K562 (cell line): ENCODE data around the gene DRD1. TPM values are rescaled to one million over a fixed set of nuclear protein-coding genes. Genes with fewer than 3 reads are reported as not detected.
"Not testable (repeated sequence)": the region's sequence is repeated elsewhere in the genome, so short reads cannot be mapped to it uniquely, and the experiment has no call there.

Experiments
- ATAC-seq: fragments of 200-7000 bp; cut with Tn5 transposase; 3 replicates; pipeline ENCODE4 v1.9.1; 2020; ENCODE audit warnings: moderate library complexity
- BruUV-seq: library from RNA; stranded (reverse); fragments of 400-500 nt; replicated peaks from 2 replicates; lab custom pipeline; 2021; lab: Mats Ljungman, UMichigan
- CTCF ChIA-PET: fragments of 300-600 bp; formaldehyde crosslinking; extraction: SDS; loops from one replicate; lab custom pipeline; 2021; ENCODE audit warnings: low intra/inter-chr PET ratio; lab: Yijun Ruan, JAX
- POLR2A ChIA-PET: fragments of 300-600, 350-650 bp; sonication (Branson Sonifier 250); formaldehyde crosslinking; extraction: SDS; loops from one replicate; lab custom pipeline; 2021; ENCODE audit warnings: antibody characterized with exemption, inconsistent platforms; lab: Yijun Ruan, JAX
- DNase-seq, 4 experiments: peaks; one replicate each; pipeline versions ENCODE4 v3.0.0 to v3.0.0-alpha.2; 2011 to 2018; ENCODE audit warnings: low spot score in 3 of 4, mixed read lengths in 3 of 4; ENCODE audit errors: extremely low read depth in 1 of 4
- FAIRE-seq: peaks from 2 replicates; lab custom pipeline; 2011; peaks lifted over from hg19 to GRCh38; lab: Jason Lieb, UNC
- H2AFZ ChIP-seq: 2 replicates; pipeline ENCODE4 v1.6.0; 2011; ENCODE audit warnings: low read depth, low read length, control low read depth, inconsistent platforms
- H3K27ac ChIP-seq: fragments of 200-600 bp; 3 replicates; pipeline ENCODE4 v1.8.0; 2011; ENCODE audit warnings: low read depth, mild to moderate bottlenecking, control low read depth, inconsistent platforms, low read length, moderate library complexity, mixed read lengths; ENCODE audit errors: extremely low read depth
- H3K27me3 ChIP-seq, 2 experiments: fragments of 300-600 bp in 1 of 2; 2 replicates in 1 of 2; 3 replicates in 1 of 2; pipeline versions ENCODE4 v1.6.0 to v1.8.0; 2011; ENCODE audit warnings: inconsistent platforms in 2 of 2, low read length in 2 of 2, mild to moderate bottlenecking in 1 of 2, mixed read lengths in 1 of 2, moderate library complexity in 1 of 2; ENCODE audit not compliant: control insufficient read depth in 2 of 2, insufficient read depth in 2 of 2
- H3K36me3 ChIP-seq: fragments of 300-600 bp; 3 replicates; pipeline ENCODE4 v1.8.0; 2011; ENCODE audit warnings: mild to moderate bottlenecking, low read length, inconsistent platforms; ENCODE audit not compliant: control insufficient read depth, insufficient read depth
- H3K4me1 ChIP-seq, 2 experiments: fragments of 200-600 bp in 1 of 2; replicated peaks in 1 of 2; 2 replicates in 1 of 2; 3 replicates in 1 of 2; pipeline versions ENCODE4 v1.5.1 to v1.8.0; 2011; ENCODE audit warnings: inconsistent platforms in 2 of 2, low read length in 2 of 2, mild to moderate bottlenecking in 1 of 2, mixed read lengths in 1 of 2, moderate library complexity in 1 of 2; ENCODE audit not compliant: control insufficient read depth in 2 of 2, insufficient read depth in 2 of 2
- H3K4me2 ChIP-seq: 2 replicates; pipeline ENCODE4 v1.6.1; 2011; ENCODE audit warnings: low read length, control low read depth, inconsistent platforms, mixed read lengths; ENCODE audit not compliant: insufficient read depth
- H3K4me3 ChIP-seq: fragments of 200-600 bp; sonication (generic), shearing (Covaris generic); 2 replicates; pipeline ENCODE4 v1.5.1; 2016; ENCODE audit warnings: control low read depth, inconsistent platforms
- H3K79me2 ChIP-seq: fragments of 200-600 bp; 3 replicates; pipeline ENCODE4 v1.8.0; 2011; ENCODE audit warnings: low read length, inconsistent platforms; ENCODE audit not compliant: control insufficient read depth, insufficient read depth
- H3K9ac ChIP-seq, 2 experiments: 2 replicates each; pipeline versions ENCODE4 v1.6.0 to v1.6.1; 2011; ENCODE audit warnings: low read depth in 2 of 2, low read length in 2 of 2, control low read depth in 1 of 2, inconsistent platforms in 1 of 2, mild to moderate bottlenecking in 1 of 2, mixed read lengths in 1 of 2; ENCODE audit not compliant: insufficient read depth in 1 of 2
- H3K9me1 ChIP-seq: one replicate; pipeline ENCODE4 v1.6.0; 2011; ENCODE audit warnings: inconsistent platforms, mild to moderate bottlenecking, low read length, moderate library complexity; ENCODE audit not compliant: control insufficient read depth, insufficient read depth
- H3K9me3 ChIP-seq: replicated peaks from 2 replicates; pipeline ENCODE4 v1.5.1; 2011; ENCODE audit warnings: low read depth, low read length, inconsistent platforms; ENCODE audit not compliant: control insufficient read depth, insufficient read depth
- H4K20me1 ChIP-seq: replicated peaks from 2 replicates; pipeline ENCODE4 v1.6.1; 2011; ENCODE audit warnings: low read length, inconsistent platforms, mixed read lengths; ENCODE audit not compliant: control insufficient read depth, insufficient read depth
- FOXP1 ChIP-seq: sonication (generic); formaldehyde crosslinking; IDR thresholded peaks from 2 replicates; pipeline ENCODE4 v1.8.0; 2022; ENCODE audit warnings: mild to moderate bottlenecking, missing genetic modification reagents
- KHSRP ChIP-seq: fragments of 450-650 bp; IDR thresholded peaks from 2 replicates; pipeline ENCODE4 v1.6.1; 2017
- NR2F6 ChIP-seq: fragments of 450-650 bp; formaldehyde crosslinking; IDR thresholded peaks from 2 replicates; pipeline ENCODE4 v1.4.0; 2020; ENCODE audit warnings: mild to moderate bottlenecking
- WGBS: fragments of 100-300 bp; shearing (Covaris generic); methylation state at CpG from one replicate; pipeline ENCODE4 v1.1.6; 2016; ENCODE audit warnings: low coverage, mixed read lengths; ENCODE audit not compliant: insufficient coverage; ENCODE audit errors: missing lambda C conversion rate; 5-methylcytosine and 5-hydroxymethylcytosine counted together
- in situ Hi-C: fragments of 300-500 bp; cut with MboI; formaldehyde crosslinking; loops from 4 replicates; pipeline ENCODE4 v1.15.0; 2018; ENCODE audit warnings: inconsistent platforms, mixed read lengths
- intact Hi-C: fragments of 100-400 bp; cut with micrococcal nuclease; formaldehyde crosslinking; loops from 2 replicates; pipeline ENCODE4 v1.14.2; 2022
- polyA plus RNA-seq, 8 experiments: library from polyadenylated mRNA; depleted of rRNA in 4 of 8; stranded (reverse) in 5 of 8; unstranded in 3 of 8; fragments of >200 nt; fragmentation: Nextera tagmentation in 2 of 8; fragmentation: Illumina TruSeq in 1 of 8; extraction: Ambion mirVana in 2 of 8; extraction: Trizol in 1 of 8; gene quantifications; 2 replicates each; pipeline versions ENCODE4 v1.2.1 to v1.2.3, GENCODE V29; 2011 to 2014; ENCODE audit warnings: inconsistent platforms in 1 of 8, missing spikeins in 1 of 8
- total RNA-seq, 7 experiments: library from RNA; depleted of rRNA in 6 of 7; stranded (reverse); fragments of >200 nt in 6 of 7; fragmentation: Illumina TruSeq in 2 of 7; extraction: Trizol in 2 of 7; gene quantifications; 2 replicates each; pipeline versions ENCODE4 v1.2.1 to v1.2.3, GENCODE V29; 2011 to 2021; ENCODE audit warnings: low replicate concordance in 1 of 7
- TF ChIP-seq, protein P1 (sequence below): fragments of 450-650 bp; IDR thresholded peaks from 2 replicates; pipeline ENCODE4 v1.6.1; 2017; ENCODE audit warnings: antibody characterized with exemption, mild to moderate bottlenecking

The DRD1 gene
- total and polyA plus RNA-seq, 9 of the 15 experiments (the other 6 are each of a cell fraction or from before 2014, with no cell fraction given) = not detected

- DNase-seq (no peak), FAIRE-seq (no peak), ATAC-seq (no peak)
- ChIA-PET POLR2A (no interaction called here), CTCF (no interaction called here)
- in situ Hi-C loops = no loop called here
- TF ChIP-seq, protein P1, sequence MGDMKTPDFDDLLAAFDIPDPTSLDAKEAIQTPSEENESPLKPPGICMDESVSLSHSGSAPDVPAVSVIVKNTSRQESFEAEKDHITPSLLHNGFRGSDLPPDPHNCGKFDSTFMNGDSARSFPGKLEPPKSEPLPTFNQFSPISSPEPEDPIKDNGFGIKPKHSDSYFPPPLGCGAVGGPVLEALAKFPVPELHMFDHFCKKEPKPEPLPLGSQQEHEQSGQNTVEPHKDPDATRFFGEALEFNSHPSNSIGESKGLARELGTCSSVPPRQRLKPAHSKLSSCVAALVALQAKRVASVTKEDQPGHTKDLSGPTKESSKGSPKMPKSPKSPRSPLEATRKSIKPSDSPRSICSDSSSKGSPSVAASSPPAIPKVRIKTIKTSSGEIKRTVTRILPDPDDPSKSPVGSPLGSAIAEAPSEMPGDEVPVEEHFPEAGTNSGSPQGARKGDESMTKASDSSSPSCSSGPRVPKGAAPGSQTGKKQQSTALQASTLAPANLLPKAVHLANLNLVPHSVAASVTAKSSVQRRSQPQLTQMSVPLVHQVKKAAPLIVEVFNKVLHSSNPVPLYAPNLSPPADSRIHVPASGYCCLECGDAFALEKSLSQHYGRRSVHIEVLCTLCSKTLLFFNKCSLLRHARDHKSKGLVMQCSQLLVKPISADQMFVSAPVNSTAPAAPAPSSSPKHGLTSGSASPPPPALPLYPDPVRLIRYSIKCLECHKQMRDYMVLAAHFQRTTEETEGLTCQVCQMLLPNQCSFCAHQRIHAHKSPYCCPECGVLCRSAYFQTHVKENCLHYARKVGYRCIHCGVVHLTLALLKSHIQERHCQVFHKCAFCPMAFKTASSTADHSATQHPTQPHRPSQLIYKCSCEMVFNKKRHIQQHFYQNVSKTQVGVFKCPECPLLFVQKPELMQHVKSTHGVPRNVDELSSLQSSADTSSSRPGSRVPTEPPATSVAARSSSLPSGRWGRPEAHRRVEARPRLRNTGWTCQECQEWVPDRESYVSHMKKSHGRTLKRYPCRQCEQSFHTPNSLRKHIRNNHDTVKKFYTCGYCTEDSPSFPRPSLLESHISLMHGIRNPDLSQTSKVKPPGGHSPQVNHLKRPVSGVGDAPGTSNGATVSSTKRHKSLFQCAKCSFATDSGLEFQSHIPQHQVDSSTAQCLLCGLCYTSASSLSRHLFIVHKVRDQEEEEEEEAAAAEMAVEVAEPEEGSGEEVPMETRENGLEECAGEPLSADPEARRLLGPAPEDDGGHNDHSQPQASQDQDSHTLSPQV = no peak
- TF ChIP-seq FOXP1 (CRISPR knock-in tag) = no peak
- no peak for TF ChIP-seq KHSRP
- no peak for TF ChIP-seq NR2F6
- intact Hi-C loops = no loop called here
- 0% methylated on average over 2 of the region's 2 CpGs for WGBS
- Histone ChIP-seq H3K4me2 (no peak overlapping the region), H2AFZ (no peak overlapping the region), H3K4me3 (no peak overlapping the region), H3K4me1 (no peaks in the 10 kb centered on the region), H3K27me3 (no peaks in the 10 kb centered on the region; a peak in 2 of 5 replicates), H3K36me3 (no peaks in the 10 kb centered on the region), H3K9ac (no peak overlapping the region), H3K79me2 (no peaks in the 10 kb centered on the region), H3K9me3 (no peaks in the 10 kb centered on the region), H4K20me1 (no peaks in the 10 kb centered on the region), H3K9me1 (no peaks in the 10 kb centered on the region), H3K27ac (no peak overlapping the region)
- no TSS peak for BruUV-seq
These were observed 16.2 kb downstream of the DRD1 start for GRCh38 chr5:175427762-175428161.

DNA sequence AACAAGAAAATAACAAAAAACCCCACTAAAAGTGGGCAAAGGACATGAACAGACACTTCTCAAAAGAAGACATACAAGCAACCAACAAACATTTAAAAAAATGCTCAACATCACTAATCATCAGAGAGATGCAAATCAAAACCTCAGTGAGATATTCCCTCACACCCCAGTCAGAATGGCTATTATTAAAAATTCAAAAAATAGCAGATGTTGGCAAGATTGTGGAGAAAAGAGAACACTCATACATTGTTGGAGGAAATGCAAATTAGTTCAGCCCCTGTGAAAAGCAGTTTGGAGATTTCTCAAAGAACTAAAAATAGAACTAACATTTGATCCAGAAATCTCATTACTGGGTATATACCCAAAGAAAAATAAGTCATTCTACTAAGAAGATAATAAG, 19.4 kb downstream of the DRD1 start:
- ATAC-seq, H3K79me2 ChIP-seq, H3K9ac ChIP-seq, H3K9me1 ChIP-seq, H3K9me3 ChIP-seq, H3K36me3 ChIP-seq, intact Hi-C loops, H3K4me3 ChIP-seq, H2AFZ ChIP-seq, in situ Hi-C loops, FAIRE-seq, H3K27me3 ChIP-seq, POLR2A ChIA-PET, H4K20me1 ChIP-seq, H3K4me1 ChIP-seq, H3K4me2 ChIP-seq, CTCF ChIA-PET, H3K27ac ChIP-seq, BruUV-seq, DNase-seq: not testable (repeated sequence)
